ENCODE results near the gene UBAP1L.
A peak's percentile ranks its signal among the peaks of the same experiment; 100 is the strongest.
"Not testable (repeated sequence)": the region's sequence is repeated elsewhere in the genome, so short reads cannot be mapped to it uniquely, and the experiment has no call there.

Gene UBAP1L

GRCh38 chr15:65115086-65115485 is at the start of gene UBAP1L:
TSS of gene UBAP1L (minus strand) at chr15:65115200. CDS start at chr15:65106215, 8,985 bp downstream.
- no peak for DNase-seq

- DNase-seq, result no peak
These were observed 49.1 kb upstream of the UBAP1L start for GRCh38 chr15:65164139-65164538.

- DNase-seq, result no peak
These were observed 48.0 kb upstream of the UBAP1L start for GRCh38 chr15:65163041-65163440.

GRCh38 chr15:65156692-65157091 is 41.7 kb upstream of the UBAP1L start:
- no peak for DNase-seq

GRCh38 chr15:65154720-65155119 is 39.7 kb upstream of the UBAP1L start:
- no peak for DNase-seq

GRCh38 chr15:65147902-65148301 is 32.9 kb upstream of the UBAP1L start:
- no peak for DNase-seq

- DNase-seq, result no peak
These were observed 31.4 kb upstream of the UBAP1L start for GRCh38 chr15:65146438-65146837.

- DNase-seq, result not testable (repeated sequence)
These were observed 23.6 kb upstream of the UBAP1L start for GRCh38 chr15:65138631-65139030.

GRCh38 chr15:65137893-65138292 is 22.9 kb upstream of the UBAP1L start:
- DNase-seq, result not testable (repeated sequence)

GRCh38 chr15:65137089-65137488 is 22.1 kb upstream of the UBAP1L start:
- not testable (repeated sequence) for DNase-seq

GRCh38 chr15:65134538-65134937 is 19.5 kb upstream of the UBAP1L start:
- DNase-seq, result no peak

- peak; percentile 89 for DNase-seq
These were observed 18.7 kb upstream of the UBAP1L start, which contains the start of gene PDCD7 for GRCh38 chr15:65133548-65134200. TSS of gene PDCD7 (minus strand) at chr15:65133808. CDS start at chr15:65133781, 27 bp downstream.

GRCh38 chr15:65132878-65133547 is 18.0 kb upstream of the UBAP1L start:
- peak; percentile 1 for DNase-seq

GRCh38 chr15:65130941-65131340 is 15.9 kb upstream of the UBAP1L start:
- DNase-seq, result no peak

GRCh38 chr15:65115542-65115941 is 542 bp upstream of the UBAP1L start:
- peak; percentile 34 for DNase-seq

- DNase-seq, result no peak
These were observed 4.2 kb downstream of the UBAP1L start for GRCh38 chr15:65110676-65111292.

- no peak for DNase-seq
These were observed 8.9 kb downstream of the UBAP1L start for GRCh38 chr15:65106011-65106590.

GRCh38 chr15:65105038-65105437 is 10.0 kb downstream of the UBAP1L start:
- no peak for DNase-seq

GRCh38 chr15:65102912-65103311 is 12.1 kb downstream of the UBAP1L start:
- DNase-seq, result no peak

GRCh38 chr15:65101891-65102708 is 12.9 kb downstream of the UBAP1L start:
- DNase-seq, result no peak

- peak; percentile 34 for DNase-seq
These were observed 13.5 kb downstream of the UBAP1L start for GRCh38 chr15:65101411-65101890.

GRCh38 chr15:65100442-65100841 is 14.6 kb downstream of the UBAP1L start:
- no peak for DNase-seq

- not testable (repeated sequence) for DNase-seq
These were observed 15.2 kb downstream of the UBAP1L start for GRCh38 chr15:65099801-65100200.

Data from NCI-H345 (cell line).